Panc1 (cell line): Measurements from ENCODE around the gene ORC4.

Experiments used
- POLR2AphosphoS5 ChIP-seq: IDR thresholded peaks from 2 replicates; pipeline ENCODE4 v1.6.1; 2012; ENCODE audit warnings: mild to moderate bottlenecking, low read depth, low read length, moderate library complexity
- TF ChIP-seq, protein P1 (sequence below): fragments of 450-650 bp; IDR thresholded peaks from 2 replicates; pipeline ENCODE4 v1.5.1; 2017; ENCODE audit warnings: mild to moderate bottlenecking
- TF ChIP-seq, protein P2 (sequence below), 2 experiments: IDR thresholded peaks; 2 replicates each; pipeline ENCODE4 v1.6.1; 2011 to 2012; ENCODE audit warnings: low read depth in 2 of 2, control low read depth in 1 of 2, low read length in 1 of 2, mild to moderate bottlenecking in 1 of 2, moderate library complexity in 1 of 2; ENCODE audit not compliant: insufficient read depth in 1 of 2

DNA sequence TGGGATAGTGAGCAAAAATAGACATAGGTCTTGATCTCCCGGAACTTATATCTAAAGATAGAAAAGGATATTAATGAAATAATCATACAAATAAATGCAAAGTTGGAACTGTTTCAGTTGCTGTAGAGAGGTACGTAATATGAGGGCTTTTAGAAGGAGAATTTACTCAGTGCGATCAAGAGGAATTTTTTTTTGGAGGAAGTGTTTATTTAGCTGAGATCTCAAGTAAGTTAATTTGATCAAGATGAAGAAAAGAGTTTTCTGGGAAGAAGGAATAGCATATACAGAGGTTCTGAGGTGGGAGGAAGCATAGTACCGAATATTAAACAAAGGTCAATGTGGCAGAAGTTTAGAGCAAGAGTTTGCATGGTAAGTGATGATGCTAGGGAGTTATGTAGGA, 11.7 kb upstream of the ORC4 start:
- TF ChIP-seq, protein P1, sequence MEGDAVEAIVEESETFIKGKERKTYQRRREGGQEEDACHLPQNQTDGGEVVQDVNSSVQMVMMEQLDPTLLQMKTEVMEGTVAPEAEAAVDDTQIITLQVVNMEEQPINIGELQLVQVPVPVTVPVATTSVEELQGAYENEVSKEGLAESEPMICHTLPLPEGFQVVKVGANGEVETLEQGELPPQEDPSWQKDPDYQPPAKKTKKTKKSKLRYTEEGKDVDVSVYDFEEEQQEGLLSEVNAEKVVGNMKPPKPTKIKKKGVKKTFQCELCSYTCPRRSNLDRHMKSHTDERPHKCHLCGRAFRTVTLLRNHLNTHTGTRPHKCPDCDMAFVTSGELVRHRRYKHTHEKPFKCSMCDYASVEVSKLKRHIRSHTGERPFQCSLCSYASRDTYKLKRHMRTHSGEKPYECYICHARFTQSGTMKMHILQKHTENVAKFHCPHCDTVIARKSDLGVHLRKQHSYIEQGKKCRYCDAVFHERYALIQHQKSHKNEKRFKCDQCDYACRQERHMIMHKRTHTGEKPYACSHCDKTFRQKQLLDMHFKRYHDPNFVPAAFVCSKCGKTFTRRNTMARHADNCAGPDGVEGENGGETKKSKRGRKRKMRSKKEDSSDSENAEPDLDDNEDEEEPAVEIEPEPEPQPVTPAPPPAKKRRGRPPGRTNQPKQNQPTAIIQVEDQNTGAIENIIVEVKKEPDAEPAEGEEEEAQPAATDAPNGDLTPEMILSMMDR = no peak
- TF ChIP-seq POLR2AphosphoS5 = no peak
- TF ChIP-seq, protein P2, sequence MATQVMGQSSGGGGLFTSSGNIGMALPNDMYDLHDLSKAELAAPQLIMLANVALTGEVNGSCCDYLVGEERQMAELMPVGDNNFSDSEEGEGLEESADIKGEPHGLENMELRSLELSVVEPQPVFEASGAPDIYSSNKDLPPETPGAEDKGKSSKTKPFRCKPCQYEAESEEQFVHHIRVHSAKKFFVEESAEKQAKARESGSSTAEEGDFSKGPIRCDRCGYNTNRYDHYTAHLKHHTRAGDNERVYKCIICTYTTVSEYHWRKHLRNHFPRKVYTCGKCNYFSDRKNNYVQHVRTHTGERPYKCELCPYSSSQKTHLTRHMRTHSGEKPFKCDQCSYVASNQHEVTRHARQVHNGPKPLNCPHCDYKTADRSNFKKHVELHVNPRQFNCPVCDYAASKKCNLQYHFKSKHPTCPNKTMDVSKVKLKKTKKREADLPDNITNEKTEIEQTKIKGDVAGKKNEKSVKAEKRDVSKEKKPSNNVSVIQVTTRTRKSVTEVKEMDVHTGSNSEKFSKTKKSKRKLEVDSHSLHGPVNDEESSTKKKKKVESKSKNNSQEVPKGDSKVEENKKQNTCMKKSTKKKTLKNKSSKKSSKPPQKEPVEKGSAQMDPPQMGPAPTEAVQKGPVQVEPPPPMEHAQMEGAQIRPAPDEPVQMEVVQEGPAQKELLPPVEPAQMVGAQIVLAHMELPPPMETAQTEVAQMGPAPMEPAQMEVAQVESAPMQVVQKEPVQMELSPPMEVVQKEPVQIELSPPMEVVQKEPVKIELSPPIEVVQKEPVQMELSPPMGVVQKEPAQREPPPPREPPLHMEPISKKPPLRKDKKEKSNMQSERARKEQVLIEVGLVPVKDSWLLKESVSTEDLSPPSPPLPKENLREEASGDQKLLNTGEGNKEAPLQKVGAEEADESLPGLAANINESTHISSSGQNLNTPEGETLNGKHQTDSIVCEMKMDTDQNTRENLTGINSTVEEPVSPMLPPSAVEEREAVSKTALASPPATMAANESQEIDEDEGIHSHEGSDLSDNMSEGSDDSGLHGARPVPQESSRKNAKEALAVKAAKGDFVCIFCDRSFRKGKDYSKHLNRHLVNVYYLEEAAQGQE (IDR thresholded peaks at IDR 0.05; ENCODE audit: insufficient read depth in 1 of 2, low read depth in 2 of 2, low read length in 1 of 2) = no peak
